GM12878 (cell line): ENCODE measurements around the gene GAB1. TPM values are rescaled to one million over a fixed set of nuclear protein-coding genes. Genes with fewer than 3 reads are reported as not detected.
A peak's percentile ranks its signal among the peaks of the same experiment; 100 is the strongest.

Experiments
- ATAC-seq: fragments of 200-7000 bp; cut with Tn5 transposase; 3 replicates; pipeline ENCODE4 v1.9.1; 2020; ENCODE audit warnings: mild to moderate bottlenecking, moderate library complexity
- BruUV-seq: library from RNA; stranded (reverse); fragments of 400-500 nt; replicated peaks from 2 replicates; lab custom pipeline; 2021; lab: Mats Ljungman, UMichigan
- CTCF ChIA-PET: fragments of 300-600 bp; sonication (Branson Sonifier 250); formaldehyde crosslinking; extraction: SDS; loops from one replicate; lab custom pipeline; 2021; ENCODE audit warnings: inconsistent platforms; lab: Yijun Ruan, JAX
- POLR2A ChIA-PET: fragments of 350-600 bp; formaldehyde crosslinking; extraction: SDS; loops from one replicate; lab custom pipeline; 2021; ENCODE audit warnings: inconsistent platforms; lab: Charles Lee
- RAD21 ChIA-PET: fragments of 300-600 bp; sonication (Branson Sonifier 250); formaldehyde crosslinking; loops from one replicate; lab custom pipeline; 2023; ENCODE audit warnings: antibody characterized with exemption; ENCODE audit not compliant: unreplicated experiment; lab: Charles Lee
- SMC1A ChIA-PET: fragments of 300-600 bp; sonication (Branson Sonifier 250); formaldehyde crosslinking; loops from one replicate; lab custom pipeline; 2023; ENCODE audit not compliant: unreplicated experiment, uncharacterized antibody; lab: Charles Lee
- DNase-seq: peaks from one replicate; pipeline ENCODE4 v3.0.0-alpha.2; 2011; ENCODE audit warnings: low read depth, low spot score
- FAIRE-seq: peaks from 3 replicates; lab custom pipeline; 2011; peaks lifted over from hg19 to GRCh38; lab: Jason Lieb, UNC
- H2AFZ ChIP-seq: 2 replicates; pipeline ENCODE4 v1.6.0; 2011; ENCODE audit warnings: low read depth, low read length, control low read depth; ENCODE audit not compliant: control insufficient read depth
- H3K27ac ChIP-seq: 2 replicates; pipeline ENCODE4 v1.5.1; 2011; ENCODE audit warnings: control low read depth; ENCODE audit not compliant: control insufficient read depth, insufficient read depth
- H3K27me3 ChIP-seq, 2 experiments: replicated peaks in 1 of 2; 2 replicates each; pipeline versions ENCODE4 v1.6.0 to v1.6.1; 2011; ENCODE audit warnings: low read length in 1 of 2; ENCODE audit not compliant: control insufficient read depth in 2 of 2, insufficient read depth in 2 of 2
- H3K36me3 ChIP-seq, 2 experiments: 2 replicates each; pipeline ENCODE4 v1.5.1; 2011; ENCODE audit warnings: low read length in 1 of 2; ENCODE audit not compliant: control insufficient read depth in 2 of 2, insufficient read depth in 2 of 2
- H3K4me1 ChIP-seq: 2 replicates; pipeline ENCODE4 v1.6.1; 2011; ENCODE audit warnings: mild to moderate bottlenecking, low read length, moderate library complexity, mixed read lengths; ENCODE audit not compliant: control insufficient read depth, insufficient read depth
- H3K4me2 ChIP-seq: 2 replicates; pipeline ENCODE4 v1.6.0; 2011; ENCODE audit warnings: control low read depth; ENCODE audit not compliant: control insufficient read depth, insufficient read depth
- H3K4me3 ChIP-seq: fragments of 200-600 bp; sonication (generic); 2 replicates; pipeline ENCODE4 v1.5.1; 2016
- H3K79me2 ChIP-seq: 2 replicates; pipeline ENCODE4 v1.6.0; 2011; ENCODE audit warnings: low read length; ENCODE audit not compliant: control insufficient read depth, insufficient read depth
- H3K9ac ChIP-seq: 2 replicates; pipeline ENCODE4 v1.8.0; 2011; ENCODE audit warnings: low read length, control low read depth, mixed read lengths; ENCODE audit not compliant: control insufficient read depth, insufficient read depth
- H3K9me3 ChIP-seq: replicated peaks from 3 replicates; pipeline ENCODE4 v1.5.1; 2011; ENCODE audit warnings: mild to moderate bottlenecking, low read length; ENCODE audit not compliant: control insufficient read depth, insufficient read depth
- H4K20me1 ChIP-seq: 2 replicates; pipeline ENCODE4 v1.6.0; 2011; ENCODE audit not compliant: control insufficient read depth, insufficient read depth
- BRCA1 ChIP-seq: IDR thresholded peaks from 2 replicates; pipeline ENCODE4 v1.6.1; 2011; ENCODE audit warnings: low read depth, low read length, improper control_type of control experiment
- FOXM1 ChIP-seq: IDR thresholded peaks from 2 replicates; pipeline ENCODE4 v1.6.1; 2012; ENCODE audit warnings: low read depth, mild to moderate bottlenecking, inconsistent platforms, low read length, moderate library complexity
- HDGF ChIP-seq: fragments of 450-650 bp; IDR thresholded peaks from 2 replicates; pipeline ENCODE4 v1.6.1; 2016; ENCODE audit warnings: antibody characterized with exemption
- MEF2A ChIP-seq: IDR thresholded peaks from 2 replicates; pipeline ENCODE4 v1.6.1; 2011; ENCODE audit warnings: low read depth, mild to moderate bottlenecking, low read length, moderate library complexity; ENCODE audit not compliant: insufficient read depth
- NFIC ChIP-seq: IDR thresholded peaks from 2 replicates; pipeline ENCODE4 v1.6.1; 2012; ENCODE audit warnings: low read depth, mild to moderate bottlenecking, inconsistent platforms, low read length, moderate library complexity
- NR2C1 ChIP-seq: fragments of 450-650 bp; IDR thresholded peaks from 2 replicates; pipeline ENCODE4 v1.6.1; 2017; ENCODE audit warnings: antibody characterized with exemption, mild to moderate bottlenecking, moderate library complexity
- RUNX3 ChIP-seq: IDR thresholded peaks from 2 replicates; pipeline ENCODE4 v1.6.1; 2012; ENCODE audit warnings: low read length, inconsistent platforms
- SPI1 ChIP-seq: IDR thresholded peaks from 2 replicates; pipeline ENCODE4 v1.6.1; 2011; ENCODE audit warnings: low read depth, mild to moderate bottlenecking, low read length, moderate library complexity, borderline replicate concordance; ENCODE audit not compliant: insufficient read depth
- SREBF2 ChIP-seq: IDR thresholded peaks from 2 replicates; pipeline ENCODE4 v1.6.1; 2012; ENCODE audit warnings: mild to moderate bottlenecking, low read length
- TBL1XR1 ChIP-seq: IDR thresholded peaks from 2 replicates; pipeline ENCODE4 v1.6.1; 2012; ENCODE audit warnings: low read depth, low read length, improper control_type of control experiment
- TCF12 ChIP-seq: IDR thresholded peaks from 2 replicates; pipeline ENCODE4 v1.6.1; 2011; ENCODE audit warnings: low read depth, mild to moderate bottlenecking, low read length
- WGBS: methylation state at CpG from one replicate; pipeline ENCODE4 v1.1.6; 2016; ENCODE audit warnings: low lambda C conversion rate; ENCODE audit not compliant: insufficient replicate concordance, insufficient coverage; ENCODE audit errors: missing lambda C conversion rate; 5-methylcytosine and 5-hydroxymethylcytosine counted together
- in situ Hi-C: fragments of 300-500 bp; cut with MboI; formaldehyde crosslinking; loops from 9 replicates; pipeline ENCODE4 v1.14.3; 2018; ENCODE audit warnings: mixed read lengths
- intact Hi-C: fragments of 100-400 bp; cut with micrococcal nuclease; formaldehyde crosslinking; loops from one replicate; pipeline ENCODE4 v1.14.2; 2022; ENCODE audit not compliant: unreplicated experiment
- polyA plus RNA-seq, 11 experiments: library from polyadenylated mRNA; depleted of rRNA in 4 of 11; unstranded in 6 of 11; stranded (reverse) in 5 of 11; fragments of >200 nt; fragmentation: Nextera tagmentation in 4 of 11; fragmentation: Illumina TruSeq in 1 of 11; extraction: Ambion mirVana in 4 of 11; extraction: Trizol in 1 of 11; gene quantifications; 1 replicate in 1 of 11; 2 replicates in 10 of 11; pipeline versions ENCODE4 v1.2.1 to v1.2.3, GENCODE V29; 2011 to 2016; ENCODE audit warnings: inconsistent platforms in 2 of 11, missing spikeins in 2 of 11, low read depth in 1 of 11
- total RNA-seq, 4 experiments: library from RNA; depleted of rRNA in 3 of 4; stranded (reverse); fragments of >200 nt in 3 of 4; fragmentation: Illumina TruSeq in 1 of 4; extraction: Trizol in 1 of 4; gene quantifications; 2 replicates each; pipeline versions ENCODE4 v1.2.1 to v1.2.3, GENCODE V29; 2013 to 2021

The GAB1 gene
- total and polyA plus RNA-seq, 10 of the 15 experiments (the other 5 are each of a cell fraction or from before 2014, with no cell fraction given) = 0.37 to 5.3 (median 3.2) TPM

- TF ChIP-seq TBL1XR1 (no peak), NR2C1 (no peak), BRCA1 (no peak), HDGF (no peak)
- TF ChIP-seq, all 136 proteins: peak for 0
These were observed 17.1 kb downstream of the GAB1 start (continued) for GRCh38 chr4:143353797-143354196.

- RAD21 ChIA-PET = interaction anchor here (2.6 to 4.9 kb wide), 2 partner anchors 11 to 16 kb away, joined by 17 to 61 read pairs; partner anchors contain the start of gene GAB1
- BruUV-seq = no TSS peak
- Histone ChIP-seq H3K4me1 (peaks cover 21% of the 10 kb centered on the region), H3K9me3 (no peaks in the 10 kb centered on the region), H3K4me2 (no peak overlapping the region), H3K9ac (no peak overlapping the region), H3K27me3 (no peaks in the 10 kb centered on the region), H3K27ac (no peak overlapping the region), H3K4me3 (no peak overlapping the region), H3K79me2 (no peaks in the 10 kb centered on the region), H2AFZ (no peak overlapping the region), H4K20me1 (no peaks in the 10 kb centered on the region), H3K36me3 (no peaks in the 10 kb centered on the region)
- FAIRE-seq (no peak), DNase-seq (no peak), ATAC-seq (peak; percentile 40)
- TF ChIP-seq FOXM1 (0 out of 2 replicates have a peak, but pooled peaks have one; percentile 34), SREBF2 (no peak), NFIC (peak; percentile 45; the same call in 1 of the 2 replicates), TCF12 (0 out of 2 replicates have a peak, but pooled peaks have one; percentile 30), TBL1XR1 (0 out of 2 replicates have a peak, but pooled peaks have one; percentile 11), RUNX3 (0 out of 2 replicates have a peak, but pooled peaks have one; percentile 17), SPI1 (no peak), MEF2A (0 out of 2 replicates have a peak, but pooled peaks have one; percentile 12)
- intact Hi-C loops (loop anchor here (5.0 kb wide), 1 partner anchor 168 kb away; no protein-coding TSS in a partner anchor), in situ Hi-C loops (no loop called here)
- CTCF ChIA-PET = interaction anchor here (1.3 to 9.1 kb wide), 3 partner anchors 11 to 22 kb away, joined by 6 to 76 read pairs (median 8); no protein-coding TSS in a partner anchor
- 15% methylated on average over 2 of the region's 2 CpGs for WGBS
- SMC1A ChIA-PET = interaction anchor here (1.1 to 5.5 kb wide), 5 partner anchors 9 to 131 kb away, joined by 4 to 62 read pairs (median 7); partner anchors contain the start of gene GAB1
- POLR2A ChIA-PET = interaction anchor here (0.5 to 10.0 kb wide), 3 partner anchors 14 to 22 kb away, joined by 4 to 94 read pairs (median 5); partner anchors contain the start of gene GAB1
These were observed 18.3 kb downstream of the GAB1 start for GRCh38 chr4:143354990-143355389.
